PC-3 (cell line): Measurements from ENCODE around the gene HOXC10. TPM values are rescaled to one million over a fixed set of nuclear protein-coding genes. Genes with fewer than 3 reads are reported as not detected.
A peak's percentile ranks its signal among the peaks of the same experiment; 100 is the strongest.

ENCODE experiments used
- ATAC-seq: fragments of 200-7000 bp; cut with Tn5 transposase; 2 replicates; pipeline ENCODE4 v1.9.1; 2020; ENCODE audit warnings: mild to moderate bottlenecking, moderate library complexity
- BruUV-seq: library from RNA; stranded (reverse); fragments of 400-500 nt; replicated peaks from 2 replicates; lab custom pipeline; 2021; lab: Mats Ljungman, UMichigan
- CTCF ChIA-PET: fragments of 300-600 bp; sonication (Branson Sonifier 250); formaldehyde crosslinking; loops from one replicate; lab custom pipeline; 2022; ENCODE audit warnings: antibody characterized with exemption; lab: Charles Lee
- POLR2A ChIA-PET: fragments of 300-600 bp; sonication (Branson Sonifier 250); formaldehyde crosslinking; loops from one replicate; lab custom pipeline; 2022; ENCODE audit warnings: antibody characterized with exemption; ENCODE audit not compliant: unreplicated experiment; lab: Charles Lee
- DNase-seq: peaks from one replicate; pipeline ENCODE4 v3.0.0-alpha.2; 2015
- H2AFZ ChIP-seq: fragments of 300-600 bp; sonication (generic); 2 replicates; pipeline ENCODE4 v1.6.0; 2016; ENCODE audit warnings: antibody characterized with exemption, low read length
- H3F3A ChIP-seq: fragments of 300-600 bp; sonication (generic); one replicate; pipeline ENCODE4 v1.6.0; 2017; ENCODE audit warnings: antibody characterized with exemption, low read length, control low read depth, mild to moderate bottlenecking; ENCODE audit not compliant: unreplicated experiment
- H3K27ac ChIP-seq: fragments of 300-600 bp; sonication (generic); 2 replicates; pipeline ENCODE4 v1.5.1; 2016; ENCODE audit warnings: mild to moderate bottlenecking, low read length
- H3K27me3 ChIP-seq: fragments of 300-600 bp; sonication (generic); 2 replicates; pipeline ENCODE4 v1.6.1; 2016; ENCODE audit warnings: low read length, mixed read lengths
- H3K36me3 ChIP-seq: fragments of 300-600 bp; sonication (generic); 2 replicates; pipeline ENCODE4 v1.6.1; 2016; ENCODE audit warnings: low read depth, mixed run types, low read length, mixed read lengths
- H3K4me1 ChIP-seq: fragments of 300-600 bp; sonication (generic); 2 replicates; pipeline ENCODE4 v1.5.1; 2016; ENCODE audit warnings: low read length; ENCODE audit not compliant: insufficient read depth
- H3K4me2 ChIP-seq: fragments of 300-600 bp; sonication (generic); 2 replicates; pipeline ENCODE4 v1.6.0; 2016; ENCODE audit warnings: low read length
- H3K4me3 ChIP-seq: fragments of 300-600 bp; sonication (generic); 2 replicates; pipeline ENCODE4 v1.5.1; 2016; ENCODE audit warnings: mild to moderate bottlenecking, low read length, mixed read lengths
- H3K79me2 ChIP-seq: fragments of 300-600 bp; sonication (generic); 2 replicates; pipeline ENCODE4 v1.6.1; 2017; ENCODE audit warnings: low read length, mixed read lengths
- H3K9ac ChIP-seq: fragments of 300-600 bp; sonication (generic); 2 replicates; pipeline ENCODE4 v1.6.0; 2016; ENCODE audit warnings: mild to moderate bottlenecking, low read length
- H3K9me2 ChIP-seq: fragments of 300-600 bp; sonication (generic); replicated peaks from 2 replicates; pipeline ENCODE4 v1.6.1; 2016; ENCODE audit warnings: mixed run types, low read length, mixed read lengths
- H3K9me3 ChIP-seq: fragments of 300-600 bp; sonication (generic); 2 replicates; pipeline ENCODE4 v1.6.1; 2016; ENCODE audit warnings: low read length, mixed read lengths
- H4K20me1 ChIP-seq: fragments of 300-600 bp; sonication (generic); 2 replicates; pipeline ENCODE4 v1.6.1; 2016; ENCODE audit warnings: low read length, mixed read lengths
- EZH2phosphoT487 ChIP-seq: fragments of 300-600 bp; sonication (generic); IDR thresholded peaks from 2 replicates; pipeline ENCODE4 v1.6.1; 2018; ENCODE audit warnings: mild to moderate bottlenecking, antibody characterized with exemption, low read length, borderline replicate concordance
- intact Hi-C: fragments of 100-400 bp; cut with micrococcal nuclease; formaldehyde crosslinking; loops from 2 replicates; pipeline ENCODE4 v1.9.0; 2023
- total RNA-seq: library from RNA; depleted of rRNA; stranded (reverse); fragments of >200 nt; gene quantifications from 2 replicates; pipeline ENCODE4 v1.2.3, GENCODE V29; 2014
- TF ChIP-seq, protein P1 (sequence below): fragments of 300-600 bp; sonication (generic); conservative IDR thresholded peaks from 2 replicates; pipeline ENCODE4 v1.5.1; 2017; ENCODE audit warnings: antibody characterized with exemption, low read depth, mild to moderate bottlenecking, low read length

The HOXC10 gene
- total RNA-seq, 1 experiment from 2014 or later: 0.69 TPM

DNA sequence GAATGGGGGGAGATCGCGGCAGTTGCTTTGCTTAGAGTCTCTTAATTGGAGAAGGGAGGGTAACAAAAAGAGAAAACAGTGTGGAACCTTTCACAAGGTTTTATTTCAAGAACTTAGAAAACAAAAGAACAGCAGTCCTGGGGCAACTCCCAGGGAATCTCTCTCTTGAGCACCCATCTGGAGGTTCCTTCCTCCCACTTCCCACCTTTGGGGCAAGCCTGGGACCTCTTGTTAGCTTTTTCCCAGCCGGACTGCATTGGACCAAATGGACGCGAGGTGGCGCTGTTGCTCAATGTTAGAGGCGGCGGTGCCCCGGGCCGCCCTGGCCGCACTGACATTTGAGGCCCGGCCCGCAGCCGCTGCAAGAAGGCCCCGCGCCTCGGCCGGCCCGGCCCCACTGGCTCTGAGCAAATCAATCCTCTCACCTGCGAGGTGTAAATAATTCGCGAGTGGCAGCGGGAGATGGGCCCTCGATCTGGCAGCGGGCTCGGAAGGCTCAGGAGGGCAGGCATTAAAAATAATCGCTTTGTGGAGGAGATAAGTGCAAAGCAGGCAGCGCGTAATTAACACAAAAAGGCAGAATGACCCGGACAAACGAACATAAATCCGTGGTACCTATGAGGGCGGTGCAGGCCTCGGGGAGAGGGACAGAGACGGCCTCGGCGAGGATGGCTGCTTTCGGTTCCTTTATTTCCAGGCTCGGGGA is 21.1 kb downstream of the HOXC10 start:
- no peaks in the 10 kb centered on the region for H3K36me3 ChIP-seq
- H3K9me2 ChIP-seq: no peaks in the 10 kb centered on the region
- H3K4me2 ChIP-seq: peak overlapping the region; percentile 71
- intact Hi-C loops: loop anchor here (1.0 kb wide), 1 partner anchor 195 kb away; no protein-coding TSS in a partner anchor
- H3K4me1 ChIP-seq: peaks cover 25% of the 10 kb centered on the region
- no peaks in the 10 kb centered on the region for H3K27me3 ChIP-seq
- no peaks in the 10 kb centered on the region for H4K20me1 ChIP-seq
- ChIA-PET POLR2A (interaction anchor here (0.7 kb wide), 1 partner anchor 186 kb away, joined by 9 read pairs; no protein-coding TSS in a partner anchor), CTCF (interaction anchor here (0.6 to 1.5 kb wide), 7 partner anchors 21 to 208 kb away, joined by 3 to 17 read pairs (median 3); partner anchors contain the start of genes HOXC10 and HOXC5)
- H3K9me3 ChIP-seq: no peaks in the 10 kb centered on the region
- H3K27ac ChIP-seq: no peak overlapping the region
- TF ChIP-seq, protein P1, sequence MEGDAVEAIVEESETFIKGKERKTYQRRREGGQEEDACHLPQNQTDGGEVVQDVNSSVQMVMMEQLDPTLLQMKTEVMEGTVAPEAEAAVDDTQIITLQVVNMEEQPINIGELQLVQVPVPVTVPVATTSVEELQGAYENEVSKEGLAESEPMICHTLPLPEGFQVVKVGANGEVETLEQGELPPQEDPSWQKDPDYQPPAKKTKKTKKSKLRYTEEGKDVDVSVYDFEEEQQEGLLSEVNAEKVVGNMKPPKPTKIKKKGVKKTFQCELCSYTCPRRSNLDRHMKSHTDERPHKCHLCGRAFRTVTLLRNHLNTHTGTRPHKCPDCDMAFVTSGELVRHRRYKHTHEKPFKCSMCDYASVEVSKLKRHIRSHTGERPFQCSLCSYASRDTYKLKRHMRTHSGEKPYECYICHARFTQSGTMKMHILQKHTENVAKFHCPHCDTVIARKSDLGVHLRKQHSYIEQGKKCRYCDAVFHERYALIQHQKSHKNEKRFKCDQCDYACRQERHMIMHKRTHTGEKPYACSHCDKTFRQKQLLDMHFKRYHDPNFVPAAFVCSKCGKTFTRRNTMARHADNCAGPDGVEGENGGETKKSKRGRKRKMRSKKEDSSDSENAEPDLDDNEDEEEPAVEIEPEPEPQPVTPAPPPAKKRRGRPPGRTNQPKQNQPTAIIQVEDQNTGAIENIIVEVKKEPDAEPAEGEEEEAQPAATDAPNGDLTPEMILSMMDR: peak; percentile 95
- TF ChIP-seq EZH2phosphoT487: no peak
- peak; percentile 91 for DNase-seq
- peaks cover 18% of the 10 kb centered on the region for H3K79me2 ChIP-seq
- H3K9ac ChIP-seq: peak overlapping the region; percentile 37
- peak overlapping the region; percentile 47; the same call in 1 of the 2 replicates for H3K4me3 ChIP-seq
- ATAC-seq: peak; percentile 68
- BruUV-seq: no TSS peak
- H2AFZ ChIP-seq: peak overlapping the region; percentile 63
- no peaks in the 10 kb centered on the region for H3F3A ChIP-seq

DNA sequence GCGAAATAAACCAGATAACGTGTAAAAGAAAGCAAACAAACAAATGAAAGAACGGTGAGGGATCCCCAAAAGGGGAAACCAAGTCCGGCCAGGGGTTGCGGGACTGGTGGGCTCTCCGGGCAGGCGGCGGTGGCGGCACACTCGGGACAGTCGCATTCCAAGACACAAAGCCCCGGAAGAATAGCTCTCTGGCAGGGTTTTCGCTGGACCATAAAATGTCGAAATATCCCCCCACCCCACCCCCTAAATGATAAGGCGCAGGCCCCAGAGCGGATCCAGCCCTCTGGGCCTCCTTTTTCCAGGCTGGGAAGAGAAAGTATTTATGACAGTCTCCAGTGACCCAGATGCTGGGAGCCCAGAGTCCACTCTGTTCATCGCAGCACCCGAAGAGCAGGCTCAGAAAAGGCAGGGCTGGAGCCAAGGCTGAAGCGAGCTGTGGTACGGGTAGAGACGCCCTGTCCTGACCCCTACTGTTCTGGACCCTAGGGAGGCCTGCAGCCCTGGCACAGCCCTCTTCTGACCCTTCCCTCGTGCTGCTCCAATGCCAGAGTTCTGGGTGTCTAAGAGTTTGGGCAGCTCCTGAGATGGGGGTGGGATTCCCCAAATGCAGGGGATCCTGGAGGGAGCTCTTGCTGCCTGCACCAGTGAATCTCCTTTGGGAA is 21.7 kb downstream of the HOXC10 start:
- ChIA-PET CTCF (interaction anchor here (0.6 to 1.5 kb wide), 4 partner anchors 22 to 195 kb away, joined by 3 to 17 read pairs (median 7); partner anchors contain the start of gene HOXC10), POLR2A (interaction anchor here (0.5 kb wide), 1 partner anchor 185 kb away, joined by 14 read pairs; no protein-coding TSS in a partner anchor)
- Histone ChIP-seq H3K27ac (no peak overlapping the region), H3K36me3 (no peaks in the 10 kb centered on the region), H3K79me2 (peaks cover 24% of the 10 kb centered on the region), H3K9me2 (no peaks in the 10 kb centered on the region), H3K4me2 (peak overlapping the region; percentile 71), H3K4me3 (peak overlapping the region; percentile 47; the same call in 1 of the 2 replicates), H2AFZ (peak overlapping the region; percentile 63), H3K4me1 (peaks cover 32% of the 10 kb centered on the region), H3K27me3 (no peaks in the 10 kb centered on the region), H3K9ac (peak overlapping the region; percentile 37), H3K9me3 (no peaks in the 10 kb centered on the region), H3F3A (no peaks in the 10 kb centered on the region), H4K20me1 (no peaks in the 10 kb centered on the region)
- intact Hi-C loops: loop anchor here (1.0 kb wide), 1 partner anchor 195 kb away; no protein-coding TSS in a partner anchor
- BruUV-seq: no TSS peak
- TF ChIP-seq, protein P1: no peak
- no peak for TF ChIP-seq EZH2phosphoT487
- DNase-seq (no peak), ATAC-seq (no peak)
